HEK293T (cell line): Measurements from ENCODE around the gene FBXW8.

ENCODE experiments used
- CTCF ChIA-PET: fragments of 350-600 bp; formaldehyde crosslinking; extraction: SDS; loops from one replicate; lab custom pipeline; 2021; ENCODE audit warnings: antibody characterized with exemption, inconsistent platforms; lab: Yijun Ruan, JAX
- POLR2A ChIA-PET: fragments of 350-600 bp; formaldehyde crosslinking; extraction: SDS; loops from one replicate; lab custom pipeline; 2020; ENCODE audit warnings: antibody characterized with exemption, inconsistent platforms; lab: Yijun Ruan, JAX
- DNase-seq: peaks from one replicate; pipeline ENCODE4 v3.0.0; 2012; ENCODE audit warnings: mixed read lengths; ENCODE audit errors: extremely low spot score
- ARNT ChIP-seq: fragments of 450-650 bp; IDR thresholded peaks from 2 replicates; pipeline ENCODE4 v1.6.1; 2017; ENCODE audit warnings: mild to moderate bottlenecking
- BHLHE40 ChIP-seq: fragments of 450-650 bp; IDR thresholded peaks from 2 replicates; pipeline ENCODE4 v1.6.1; 2016; ENCODE audit warnings: mild to moderate bottlenecking, moderate library complexity, borderline replicate concordance
- CTBP1 ChIP-seq: fragments of 450-650 bp; IDR thresholded peaks from 2 replicates; pipeline ENCODE4 v1.6.1; 2016; ENCODE audit warnings: borderline replicate concordance
- ELF4 ChIP-seq: fragments of 450-650 bp; IDR thresholded peaks from 2 replicates; pipeline ENCODE4 v1.6.1; 2017; ENCODE audit warnings: antibody characterized with exemption
- FOXA1 ChIP-seq: fragments of 450-650 bp; IDR thresholded peaks from 2 replicates; pipeline ENCODE4 v1.6.1; 2016; ENCODE audit warnings: mild to moderate bottlenecking
- FOXK2 ChIP-seq: fragments of 450-650 bp; IDR thresholded peaks from 2 replicates; pipeline ENCODE4 v1.6.1; 2016; ENCODE audit warnings: mild to moderate bottlenecking
- FOXM1 ChIP-seq: fragments of 450-650 bp; IDR thresholded peaks from 2 replicates; pipeline ENCODE4 v1.6.1; 2017; ENCODE audit warnings: mild to moderate bottlenecking, borderline replicate concordance
- HDGF ChIP-seq: fragments of 450-650 bp; IDR thresholded peaks from 2 replicates; pipeline ENCODE4 v1.6.1; 2017; ENCODE audit warnings: antibody characterized with exemption, borderline replicate concordance
- L3MBTL2 ChIP-seq: fragments of 450-650 bp; conservative IDR thresholded peaks from 2 replicates; pipeline ENCODE4 v1.6.1; 2016; ENCODE audit warnings: mild to moderate bottlenecking
- LEF1 ChIP-seq: fragments of 450-650 bp; IDR thresholded peaks from 2 replicates; pipeline ENCODE4 v1.6.1; 2017; ENCODE audit warnings: mild to moderate bottlenecking, borderline replicate concordance
- NFRKB ChIP-seq: fragments of 450-650 bp; IDR thresholded peaks from 2 replicates; pipeline ENCODE4 v1.6.1; 2016; ENCODE audit warnings: mild to moderate bottlenecking, moderate library complexity
- PKNOX1 ChIP-seq: fragments of 450-650 bp; IDR thresholded peaks from 2 replicates; pipeline ENCODE4 v1.6.1; 2016
- SP1 ChIP-seq: fragments of 450-650 bp; IDR thresholded peaks from 2 replicates; pipeline ENCODE4 v1.6.1; 2017
- SUZ12 ChIP-seq: fragments of 450-650 bp; IDR thresholded peaks from 2 replicates; pipeline ENCODE4 v1.6.1; 2016; ENCODE audit warnings: mild to moderate bottlenecking
- TARDBP ChIP-seq: fragments of 450-650 bp; IDR thresholded peaks from 2 replicates; pipeline ENCODE4 v1.6.1; 2016
- ZNF384 ChIP-seq: fragments of 450-650 bp; IDR thresholded peaks from 2 replicates; pipeline ENCODE4 v1.6.1; 2016

The FBXW8 gene

GRCh38 chr12:116982791-116983411, 72.2 kb downstream of the FBXW8 start:
- ChIA-PET POLR2A (no interaction called here), CTCF (no interaction called here)
- TF ChIP-seq HDGF (no peak), PKNOX1 (no peak), TARDBP (no peak), LEF1 (no peak), NFRKB (no peak)
- no peak for DNase-seq

- TF ChIP-seq L3MBTL2, result no peak
- DNase-seq, result no peak
- ChIA-PET POLR2A (no interaction called here), CTCF (no interaction called here)
Observed at GRCh38 chr12:116984098-116984497, 73.3 kb downstream of the FBXW8 start.

GRCh38 chr12:116990329-116990728, 79.6 kb downstream of the FBXW8 start:
- ChIA-PET CTCF (no interaction called here), POLR2A (no interaction called here)
- TF ChIP-seq SUZ12 (no peak), SP1 (no peak), FOXA1 (no peak), L3MBTL2 (no peak), ARNT (no peak), HDGF (no peak), LEF1 (no peak), FOXM1 (no peak), NFRKB (no peak), BHLHE40 (no peak), FOXK2 (no peak), ELF4 (no peak), PKNOX1 (no peak)
- DNase-seq, result no peak

- ChIA-PET POLR2A (no interaction called here), CTCF (no interaction called here)
- TF ChIP-seq FOXK2 (no peak), FOXM1 (no peak), ELF4 (no peak), SP1 (no peak)
- DNase-seq, result no peak
Observed at GRCh38 chr12:116990971-116991966, 80.5 kb downstream of the FBXW8 start.

GRCh38 chr12:116996093-116996492, 85.3 kb downstream of the FBXW8 start:
- no peak for DNase-seq
- TF ChIP-seq NFRKB (no peak), FOXA1 (no peak), LEF1 (no peak)
- CTCF ChIA-PET, result no interaction called here
- POLR2A ChIA-PET, result no interaction called here

- ChIA-PET POLR2A (no interaction called here), CTCF (no interaction called here)
- TF ChIP-seq ELF4 (no peak), TARDBP (no peak), NFRKB (no peak), FOXM1 (no peak), L3MBTL2 (no peak), PKNOX1 (no peak), HDGF (no peak), ARNT (no peak), BHLHE40 (no peak), FOXA1 (no peak), FOXK2 (no peak), CTBP1 (no peak), SP1 (no peak), ZNF384 (no peak)
- no peak for DNase-seq
Observed at GRCh38 chr12:116996621-116997020, 85.9 kb downstream of the FBXW8 start.

- ChIA-PET CTCF (no interaction called here), POLR2A (no interaction called here)
- no peak for DNase-seq
- no peak for TF ChIP-seq ZNF384
- TF ChIP-seq FOXA1, result no peak
- TF ChIP-seq CTBP1, result no peak
- TF ChIP-seq LEF1, result no peak
- TF ChIP-seq TARDBP, result no peak
- TF ChIP-seq FOXM1, result no peak
- TF ChIP-seq SP1, result no peak
- no peak for TF ChIP-seq FOXK2
- no peak for TF ChIP-seq HDGF
- no peak for TF ChIP-seq L3MBTL2
- TF ChIP-seq ELF4, result no peak
- TF ChIP-seq BHLHE40, result no peak
- TF ChIP-seq SUZ12, result no peak
- no peak for TF ChIP-seq NFRKB
- no peak for TF ChIP-seq ARNT
- no peak for TF ChIP-seq PKNOX1
Observed at GRCh38 chr12:116999066-116999465, 88.3 kb downstream of the FBXW8 start.
